Heart left ventricle (tissue), 16 donors: ENCODE results near the gene ARHGEF7. TPM values are rescaled to one million over a fixed set of nuclear protein-coding genes. Genes with fewer than 3 reads are reported as not detected.
A peak's percentile ranks its signal among the peaks of the same experiment; 100 is the strongest.

ENCODE experiments used
- ATAC-seq, 4 donors: fragments of 200-7000 bp; cut with Tn5 transposase; one replicate each; pipeline ENCODE4 v1.9.1; 2020 to 2022; ENCODE audit warnings: moderate library complexity in 4 of 4, mild to moderate bottlenecking in 3 of 4, moderate number of reproducible peaks in 1 of 4
- DNase-seq, 5 donors: peaks; one replicate each; pipeline ENCODE4 v3.0.0-alpha.2; 2020
- H3K27ac ChIP-seq, 12 donors: fragments of 200-600 bp; sonication (generic) in 4 of 12; one replicate each; pipeline versions ENCODE4 v1.5.0 to v1.8.0; 2016 to 2022; ENCODE audit warnings: mild to moderate bottlenecking in 2 of 12
- H3K27me3 ChIP-seq, 9 donors: fragments of 200-600 bp; sonication (generic) in 2 of 9; one replicate each; pipeline versions ENCODE4 v1.5.1 to v1.8.0; 2016 to 2022; ENCODE audit warnings: mild to moderate bottlenecking in 3 of 9
- H3K36me3 ChIP-seq, 9 donors: fragments of 200-600 bp; sonication (generic) in 2 of 9; one replicate each; pipeline versions ENCODE4 v1.5.0 to v1.8.0; 2018 to 2022; ENCODE audit warnings: mild to moderate bottlenecking in 2 of 9
- H3K4me1 ChIP-seq, 12 donors: fragments of 200-600 bp; sonication (generic) in 4 of 12; one replicate each; pipeline versions ENCODE4 v1.5.0 to v1.8.0; 2016 to 2022; ENCODE audit warnings: mild to moderate bottlenecking in 3 of 12
- H3K4me3 ChIP-seq, 12 donors: fragments of 200-600 bp; sonication (generic) in 4 of 12; one replicate each; pipeline versions ENCODE4 v1.5.0 to v1.8.0; 2017 to 2022; ENCODE audit warnings: mild to moderate bottlenecking in 9 of 12, moderate library complexity in 4 of 12
- H3K9me3 ChIP-seq, 12 donors: fragments of 200-600 bp; sonication (generic) in 4 of 12; one replicate each; pipeline versions ENCODE4 v1.5.0 to v1.8.0; 2016 to 2022; ENCODE audit warnings: mild to moderate bottlenecking in 1 of 12
- POLR2A ChIP-seq, 2 donors: fragments of 450-650 bp; IDR thresholded peaks; one replicate each; pipeline ENCODE4 v1.6.1; 2017; ENCODE audit warnings: antibody characterized with exemption in 2 of 2, mild to moderate bottlenecking in 2 of 2, moderate library complexity in 2 of 2
- WGBS, 4 donors: extraction: QIAGEN DNeasy Blood & Tissue Kit in 2 of 4; methylation state at CpG; one replicate each; pipeline versions ENCODE4 v1.1.5 to v1.1.7; 2013 to 2018; 5-methylcytosine and 5-hydroxymethylcytosine counted together
- intact Hi-C, 10 donors: fragments of 100-400 bp; cut with DNase I; formaldehyde crosslinking; loops; one replicate each; pipeline versions ENCODE4 v1.11.1 to v1.14.2; 2022
- polyA plus RNA-seq, 2 donors: library from polyadenylated mRNA; stranded (reverse); fragments of 200-250 nt; gene quantifications; one replicate each; pipeline ENCODE4 v1.2.3, GENCODE V29; 2013
- total RNA-seq, 9 donors: library from RNA; depleted of rRNA in 2 of 9; stranded (reverse); fragments of >200 nt in 2 of 9; fragmentation: NEBNext Ultra II Directional in 3 of 9; extraction: Animal tissue kit (Norgen Biotek cat#: 25700) in 3 of 9; gene quantifications; one replicate each; pipeline versions ENCODE4 v1.1.0 to v1.2.4, GENCODE V29; 2016 to 2023
- TF ChIP-seq, protein P1 (sequence below), 12 donors: fragments of 200-600 bp; sonication (generic) in 4 of 12; IDR thresholded peaks; one replicate each; pipeline versions ENCODE4 v1.5.0 to v1.8.0; 2018 to 2022; ENCODE audit warnings: antibody characterized with exemption in 12 of 12, mild to moderate bottlenecking in 5 of 12
- donor health status: ischemic (EF 13 %, LVEDD 7.1; RV severe dilation, severe dysfunction).
- donor health status: healthy with polysubstance abuse.
- donor health status: DM: no; HTN: yes; CAD: no.
- donor health status: DM: no; HTN: no; CAD: no.
- donor health status: ischemic (EF 25% LVEDD 6.9; RV normal size, moderate dysfunction).
- donor health status: ischemic (EF 25% LVEDD 5.7; RV mildly dilated, moderate dysfunction).
- donor health status: healthy.
- donor health status: DM: yes; HTN: yes; CAD: no.
- donor health status: ischemic (EF 35%, LVEDD 5.7; RV mildly dilated, moderate dysfunction).
- donor health status: nonischemic (EF 11% LVEDD 7.7; RV severe dilation, severe dysfunction).
- donor health status: DM: yes; HTN: yes; CAD: no.
- donor health status: PGD.
- donor health status: ischemic (EF 29% LVEDD 5.4; RV normal size, mild dysfunction).
- donor health status: nonischemic (EF 23%, LVEDD 6.1; RV moderate dilation, normal function).

ARHGEF7 gene
- total and polyA plus RNA-seq, 11 donors: 16.6 to 60.9 (median 37.5) TPM

DNA sequence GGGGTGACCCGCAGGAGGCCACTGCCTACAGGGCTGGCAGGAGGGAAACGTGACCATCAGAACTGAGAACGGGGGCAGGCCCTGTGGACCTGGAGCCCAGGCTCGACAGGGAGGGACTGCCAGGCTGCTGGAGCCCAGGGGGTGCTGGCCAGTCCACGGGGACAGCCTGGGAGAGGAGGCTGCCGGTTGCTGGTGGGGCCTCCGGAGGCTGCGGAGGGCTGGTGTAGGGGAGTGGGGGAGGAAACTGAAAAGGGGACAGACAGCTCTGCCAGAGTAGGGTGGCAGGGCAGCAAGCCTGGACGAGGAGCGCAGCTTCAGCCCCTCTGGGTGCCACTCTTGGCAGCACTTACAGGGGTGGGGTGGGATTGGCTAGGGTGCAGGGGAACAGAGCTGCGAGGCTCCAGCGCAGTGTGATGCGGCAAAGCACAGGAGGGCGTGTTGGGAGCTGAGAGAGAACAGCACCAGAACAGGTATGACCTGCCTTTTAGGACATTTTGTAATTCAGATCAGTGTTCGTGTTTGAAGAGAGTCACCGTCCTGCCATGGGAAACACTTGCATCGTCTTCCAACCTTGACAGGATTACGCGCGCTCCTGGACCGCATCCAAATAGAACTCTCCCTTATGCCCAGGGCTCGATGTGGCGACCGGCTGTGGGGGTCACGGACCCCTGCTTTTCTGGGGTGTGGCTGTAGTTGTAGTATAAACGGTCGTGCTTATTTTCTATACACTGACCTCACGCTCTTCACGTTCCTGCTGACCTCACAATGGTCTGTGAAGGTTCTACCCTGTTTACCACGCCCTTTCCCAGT lies 19.9 kb upstream of the ARHGEF7 start:
- peaks cover 0 to 3% (median 0%) of the 10 kb centered on the region in 12 donors for H3K4me1 ChIP-seq
- H3K4me3 ChIP-seq: no peak overlapping the region
- H3K27me3 ChIP-seq: peaks cover 0 to 36% (median 0%) of the 10 kb centered on the region in 9 donors
- no peaks in the 10 kb centered on the region for H3K36me3 ChIP-seq
- DNase-seq (peak in 1 of 5 donors; percentile 51), ATAC-seq (peak in 1 of 4 donors; percentile 13)
- no peak overlapping the region for H3K27ac ChIP-seq
- no peaks in the 10 kb centered on the region for H3K9me3 ChIP-seq
- TF ChIP-seq POLR2A (IDR thresholded peaks at IDR 0.05): no peak
- TF ChIP-seq, protein P1, sequence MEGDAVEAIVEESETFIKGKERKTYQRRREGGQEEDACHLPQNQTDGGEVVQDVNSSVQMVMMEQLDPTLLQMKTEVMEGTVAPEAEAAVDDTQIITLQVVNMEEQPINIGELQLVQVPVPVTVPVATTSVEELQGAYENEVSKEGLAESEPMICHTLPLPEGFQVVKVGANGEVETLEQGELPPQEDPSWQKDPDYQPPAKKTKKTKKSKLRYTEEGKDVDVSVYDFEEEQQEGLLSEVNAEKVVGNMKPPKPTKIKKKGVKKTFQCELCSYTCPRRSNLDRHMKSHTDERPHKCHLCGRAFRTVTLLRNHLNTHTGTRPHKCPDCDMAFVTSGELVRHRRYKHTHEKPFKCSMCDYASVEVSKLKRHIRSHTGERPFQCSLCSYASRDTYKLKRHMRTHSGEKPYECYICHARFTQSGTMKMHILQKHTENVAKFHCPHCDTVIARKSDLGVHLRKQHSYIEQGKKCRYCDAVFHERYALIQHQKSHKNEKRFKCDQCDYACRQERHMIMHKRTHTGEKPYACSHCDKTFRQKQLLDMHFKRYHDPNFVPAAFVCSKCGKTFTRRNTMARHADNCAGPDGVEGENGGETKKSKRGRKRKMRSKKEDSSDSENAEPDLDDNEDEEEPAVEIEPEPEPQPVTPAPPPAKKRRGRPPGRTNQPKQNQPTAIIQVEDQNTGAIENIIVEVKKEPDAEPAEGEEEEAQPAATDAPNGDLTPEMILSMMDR (IDR thresholded peaks at IDR 0.05): no peak
- WGBS, 4 donors: 75 to 80% (median 79%) methylated on average over 30 of the region's 30 CpGs
- intact Hi-C loops: no loop called here

DNA sequence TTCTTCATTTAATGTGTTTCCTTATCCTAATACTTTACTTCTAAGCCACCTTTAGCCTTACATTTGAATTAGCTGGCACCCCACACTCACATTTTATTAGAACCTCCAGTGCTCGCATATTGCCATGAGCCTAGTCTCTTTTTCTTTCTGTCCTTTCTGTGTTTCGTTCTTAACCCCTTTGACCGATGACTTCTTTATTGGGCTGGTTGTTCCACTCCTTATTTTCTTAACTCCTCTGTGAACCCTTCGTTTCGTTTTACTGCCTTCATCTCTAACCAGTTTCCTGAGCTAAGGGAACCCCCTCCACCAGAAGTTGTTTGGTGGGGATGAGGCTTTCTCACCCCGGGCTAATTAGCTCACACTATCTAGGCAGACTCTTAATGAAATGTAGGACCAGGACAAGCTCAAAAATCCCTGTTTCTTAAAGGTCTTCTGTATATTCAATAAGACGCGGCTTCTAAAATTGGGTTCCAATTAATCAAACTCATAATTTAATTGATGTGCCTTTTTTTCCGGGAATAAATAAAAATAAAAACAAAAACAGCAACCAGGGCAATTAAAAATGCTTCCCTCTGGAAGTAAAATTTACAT lies 19.1 kb upstream of the ARHGEF7 start:
- H3K27ac ChIP-seq: no peak overlapping the region
- no peak for ATAC-seq
- H3K36me3 ChIP-seq: no peaks in the 10 kb centered on the region
- WGBS, 4 donors: 67 to 73% (median 72%) methylated on average over 9 of the region's 9 CpGs
- intact Hi-C loops: no loop called here
- DNase-seq: no peak
- no peak overlapping the region for H3K4me3 ChIP-seq
- H3K27me3 ChIP-seq: peaks cover 0 to 39% (median 0%) of the 10 kb centered on the region in 9 donors
- H3K4me1 ChIP-seq: peaks cover 0 to 3% (median 0%) of the 10 kb centered on the region in 12 donors
- no peak for TF ChIP-seq POLR2A (IDR thresholded peaks at IDR 0.05)
- TF ChIP-seq, protein P1 (IDR thresholded peaks at IDR 0.05): no peak
- H3K9me3 ChIP-seq: no peaks in the 10 kb centered on the region

DNA sequence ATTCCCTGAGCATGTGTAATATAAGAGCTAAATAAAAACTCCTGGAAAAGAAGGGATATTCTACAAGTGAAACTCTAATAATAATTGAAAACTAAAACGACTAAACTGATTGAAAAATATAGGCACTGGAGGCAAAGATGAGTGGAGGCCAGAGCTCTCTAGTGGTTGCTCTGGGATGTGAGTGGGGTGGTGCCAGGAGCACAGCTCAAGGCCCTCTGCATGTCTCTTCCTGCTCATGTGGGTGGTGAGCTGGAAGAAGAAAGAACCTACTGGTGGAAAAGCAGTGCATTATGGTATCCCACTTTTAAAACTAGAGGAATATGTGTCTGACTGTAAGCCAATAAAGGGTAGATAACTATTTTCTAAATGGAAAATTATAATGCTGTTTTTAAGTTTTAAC lies 15.8 kb upstream of the ARHGEF7 start:
- intact Hi-C loops: no loop called here
- H3K36me3 ChIP-seq: no peaks in the 10 kb centered on the region
- peaks cover 0 to 22% (median 0%) of the 10 kb centered on the region in 9 donors for H3K27me3 ChIP-seq
- H3K4me3 ChIP-seq: no peak overlapping the region
- no peaks in the 10 kb centered on the region for H3K4me1 ChIP-seq
- WGBS, 4 donors: 52 to 77% (median 69%) methylated on average over 1 of the region's 1 CpG
- ATAC-seq (no peak), DNase-seq (no peak)
- no peak overlapping the region for H3K27ac ChIP-seq
- TF ChIP-seq, protein P1 (IDR thresholded peaks at IDR 0.05): no peak
- TF ChIP-seq POLR2A (IDR thresholded peaks at IDR 0.05): no peak
- peaks cover 0 to 15% (median 1%) of the 10 kb centered on the region in 12 donors for H3K9me3 ChIP-seq

DNA sequence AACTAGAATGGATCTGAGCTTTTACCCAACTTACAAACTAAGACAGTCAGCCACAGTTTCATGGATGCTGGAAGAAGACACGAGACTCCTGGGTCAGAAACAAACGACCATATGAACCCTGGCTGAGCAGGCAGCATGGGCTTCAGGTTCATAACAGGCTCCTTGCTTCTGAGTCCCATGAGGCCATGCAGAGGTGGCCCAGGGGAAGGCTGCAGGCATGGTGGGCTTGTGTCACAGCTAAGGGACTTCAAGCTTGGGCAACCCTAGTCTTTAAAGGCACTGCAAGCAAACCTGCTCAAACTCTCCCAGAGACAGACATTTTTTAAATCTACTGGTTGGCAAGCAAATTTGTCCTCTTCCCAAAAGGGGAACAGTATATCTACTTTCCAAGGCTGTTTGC lies 5.1 kb upstream of the ARHGEF7 start:
- Histone ChIP-seq H3K27me3 (peaks cover 0 to 55% (median 5%) of the 10 kb centered on the region in 9 donors), H3K27ac (no peak overlapping the region), H3K4me3 (no peak overlapping the region), H3K4me1 (peaks cover 0 to 11% (median 5%) of the 10 kb centered on the region in 12 donors), H3K9me3 (peaks cover 0 to 6% (median 0%) of the 10 kb centered on the region in 12 donors), H3K36me3 (no peaks in the 10 kb centered on the region)
- ATAC-seq: no peak
- TF ChIP-seq, protein P1 (IDR thresholded peaks at IDR 0.05): no peak
- no peak for TF ChIP-seq POLR2A (IDR thresholded peaks at IDR 0.05)
- DNase-seq: no peak
- 57 to 75% (median 66%) methylated on average over 2 of the region's 2 CpGs for WGBS, 4 donors
- intact Hi-C loops: loop anchor here in 2 of 10 donors (5.0 kb wide), 2 partner anchors 43 to 107 kb away; no protein-coding TSS in a partner anchor
